Tibial nerve (tissue), 4 donors: ENCODE data around the gene OBP2B.

Experiments
- CTCF ChIP-seq, 5 experiments: fragments of 200-600 bp in 3 of 5; fragments of 450-650 bp in 2 of 5; sonication (generic) in 3 of 5; IDR thresholded peaks; one replicate each; pipeline ENCODE4 v1.5.1; 2016 to 2019; ENCODE audit warnings: antibody characterized with exemption in 5 of 5, mild to moderate bottlenecking in 3 of 5, moderate library complexity in 2 of 5
- EP300 ChIP-seq, 2 donors: sonication (generic); formaldehyde crosslinking; IDR thresholded peaks; one replicate each; pipeline ENCODE4 v1.6.1; 2017; ENCODE audit warnings: antibody characterized with exemption in 2 of 2, mild to moderate bottlenecking in 1 of 2

- TF ChIP-seq CTCF (IDR thresholded peaks at IDR 0.05) (no peak), EP300 (IDR thresholded peaks at IDR 0.05) (no peak)
Observed at GRCh38 chr9:133170716-133171115, 38.3 kb downstream of the OBP2B start.
